ENCODE results near the gene EPB41L4B.

EPB41L4B gene

DNA sequence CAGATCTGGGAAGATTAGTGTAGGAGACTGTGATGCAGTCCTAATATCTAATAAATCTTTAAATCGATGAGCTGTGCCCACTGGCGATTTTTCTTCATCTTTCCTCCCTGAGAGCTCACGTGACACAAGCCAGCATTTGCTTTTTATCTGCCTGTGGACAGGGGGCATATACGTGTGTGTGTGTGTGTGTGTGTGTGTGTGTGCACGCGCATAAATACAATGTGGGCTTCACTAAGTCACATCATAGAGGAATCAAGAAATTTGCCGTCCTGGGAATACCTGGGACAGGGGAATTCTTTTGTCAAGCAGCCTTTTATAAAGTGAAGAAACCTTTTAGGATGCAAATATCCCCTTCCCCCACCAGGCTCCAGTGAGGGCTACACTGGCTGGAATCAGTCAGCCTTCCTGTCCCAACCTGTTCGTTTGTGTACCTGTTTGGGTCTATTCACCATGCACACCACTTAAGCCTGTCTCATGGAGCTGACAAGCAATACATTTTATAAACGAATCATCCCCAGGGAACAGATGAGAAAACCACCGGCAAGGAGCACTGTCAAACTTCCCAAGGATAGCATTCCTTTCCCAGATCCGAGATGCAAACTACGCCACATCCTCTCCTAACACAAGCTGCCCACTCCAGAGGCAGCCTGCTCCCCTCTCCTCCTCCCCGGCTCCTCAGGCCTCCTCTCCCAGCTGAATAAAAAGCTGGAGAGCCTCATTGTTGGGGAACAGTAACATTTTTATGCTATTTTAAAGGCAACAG is 2.7 kb downstream of the EPB41L4B start:
- Histone ChIP-seq H3K4me3 (ENCODE audit: low read depth, low read length) (peak overlapping the region; percentile 28; the same call in 1 of the 2 replicates), H3K4me1 (no peaks in the 10 kb centered on the region), H3K9me3 (no peaks in the 10 kb centered on the region), H3K27me3 (peaks cover 25% of the 10 kb centered on the region), H3K36me3 (no peaks in the 10 kb centered on the region)
- TF ChIP-seq, protein P1, sequence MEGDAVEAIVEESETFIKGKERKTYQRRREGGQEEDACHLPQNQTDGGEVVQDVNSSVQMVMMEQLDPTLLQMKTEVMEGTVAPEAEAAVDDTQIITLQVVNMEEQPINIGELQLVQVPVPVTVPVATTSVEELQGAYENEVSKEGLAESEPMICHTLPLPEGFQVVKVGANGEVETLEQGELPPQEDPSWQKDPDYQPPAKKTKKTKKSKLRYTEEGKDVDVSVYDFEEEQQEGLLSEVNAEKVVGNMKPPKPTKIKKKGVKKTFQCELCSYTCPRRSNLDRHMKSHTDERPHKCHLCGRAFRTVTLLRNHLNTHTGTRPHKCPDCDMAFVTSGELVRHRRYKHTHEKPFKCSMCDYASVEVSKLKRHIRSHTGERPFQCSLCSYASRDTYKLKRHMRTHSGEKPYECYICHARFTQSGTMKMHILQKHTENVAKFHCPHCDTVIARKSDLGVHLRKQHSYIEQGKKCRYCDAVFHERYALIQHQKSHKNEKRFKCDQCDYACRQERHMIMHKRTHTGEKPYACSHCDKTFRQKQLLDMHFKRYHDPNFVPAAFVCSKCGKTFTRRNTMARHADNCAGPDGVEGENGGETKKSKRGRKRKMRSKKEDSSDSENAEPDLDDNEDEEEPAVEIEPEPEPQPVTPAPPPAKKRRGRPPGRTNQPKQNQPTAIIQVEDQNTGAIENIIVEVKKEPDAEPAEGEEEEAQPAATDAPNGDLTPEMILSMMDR (IDR thresholded peaks at IDR 0.05; ENCODE audit: low read depth, low read length): no peak
- DNase-seq: no peak

DNA sequence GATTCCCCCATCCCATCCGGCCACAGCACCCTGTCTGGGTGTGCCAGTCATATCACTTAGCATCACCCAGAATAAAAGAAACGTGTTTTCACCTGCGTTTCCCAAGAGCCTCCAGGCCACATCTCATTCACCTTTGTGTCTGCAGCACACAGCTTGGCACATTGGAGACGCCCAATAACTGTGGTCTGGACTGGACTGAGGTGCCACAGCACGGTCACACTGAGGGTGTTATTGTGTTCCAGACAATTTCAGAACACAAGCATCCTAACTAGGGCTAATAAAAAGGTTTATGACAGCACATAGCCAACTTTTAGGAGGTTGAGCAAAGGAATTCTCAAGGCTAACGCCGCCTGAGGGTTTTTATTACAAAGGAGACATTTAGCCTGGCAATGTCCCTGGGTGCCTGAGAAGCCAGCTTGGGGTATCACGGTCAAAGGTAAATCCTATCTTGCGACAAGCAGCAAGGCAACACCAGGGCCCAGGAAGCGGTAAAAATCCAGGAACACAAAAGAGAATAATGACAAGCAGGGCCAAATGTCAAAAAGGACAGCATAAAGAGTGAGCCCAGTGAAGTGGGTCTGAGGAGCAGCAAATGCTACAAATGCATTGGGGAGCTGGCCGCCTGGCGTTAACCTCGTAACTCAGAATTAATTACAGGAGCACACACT is 3.4 kb downstream of the EPB41L4B start:
- Histone ChIP-seq H3K9me3 (no peaks in the 10 kb centered on the region), H3K27me3 (peaks cover 25% of the 10 kb centered on the region), H3K4me1 (no peaks in the 10 kb centered on the region), H3K36me3 (no peaks in the 10 kb centered on the region), H3K4me3 (ENCODE audit: low read depth, low read length) (peak overlapping the region; percentile 28; the same call in 1 of the 2 replicates)
- no peak for DNase-seq
- TF ChIP-seq, protein P1 (IDR thresholded peaks at IDR 0.05; ENCODE audit: low read depth, low read length): no peak

DNA sequence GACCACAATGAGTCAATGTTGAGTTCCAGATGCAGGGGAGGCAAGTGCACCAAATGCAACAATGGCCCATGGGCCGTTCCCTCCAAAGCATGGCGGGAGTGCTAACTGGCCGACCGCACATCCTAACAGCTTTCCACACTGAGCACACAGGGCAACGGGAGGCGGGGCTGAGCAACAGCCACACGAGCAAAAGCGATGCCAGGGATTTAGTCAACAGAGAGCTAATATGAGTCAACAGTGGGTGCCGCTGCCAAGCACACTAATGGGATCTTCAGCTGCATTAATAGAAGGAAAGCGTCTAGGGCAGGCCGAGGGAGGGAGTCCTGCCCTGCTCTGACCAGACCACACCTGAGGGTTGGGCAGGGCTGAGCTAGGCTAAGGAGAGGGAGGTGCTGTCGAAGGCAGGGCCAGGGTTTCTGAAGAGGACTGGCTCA is 4.6 kb downstream of the EPB41L4B start:
- Histone ChIP-seq H3K36me3 (no peaks in the 10 kb centered on the region), H3K27me3 (peaks cover 25% of the 10 kb centered on the region), H3K4me3 (ENCODE audit: low read depth, low read length) (no peak overlapping the region), H3K4me1 (no peaks in the 10 kb centered on the region; the same call in 1 of the 2 replicates), H3K9me3 (no peaks in the 10 kb centered on the region)
- no peak for DNase-seq
- TF ChIP-seq, protein P1 (IDR thresholded peaks at IDR 0.05; ENCODE audit: low read depth, low read length): no peak

GRCh38 chr9:109315480-109316206 is 5.2 kb downstream of the EPB41L4B start:
- no peak for DNase-seq
- Histone ChIP-seq H3K4me3 (ENCODE audit: low read depth, low read length) (no peak overlapping the region), H3K4me1 (no peaks in the 10 kb centered on the region; the same call in 1 of the 2 replicates), H3K36me3 (no peaks in the 10 kb centered on the region), H3K27me3 (peaks cover 25% of the 10 kb centered on the region), H3K9me3 (no peaks in the 10 kb centered on the region)
- TF ChIP-seq, protein P1 (IDR thresholded peaks at IDR 0.05; ENCODE audit: low read depth, low read length): no peak

DNA sequence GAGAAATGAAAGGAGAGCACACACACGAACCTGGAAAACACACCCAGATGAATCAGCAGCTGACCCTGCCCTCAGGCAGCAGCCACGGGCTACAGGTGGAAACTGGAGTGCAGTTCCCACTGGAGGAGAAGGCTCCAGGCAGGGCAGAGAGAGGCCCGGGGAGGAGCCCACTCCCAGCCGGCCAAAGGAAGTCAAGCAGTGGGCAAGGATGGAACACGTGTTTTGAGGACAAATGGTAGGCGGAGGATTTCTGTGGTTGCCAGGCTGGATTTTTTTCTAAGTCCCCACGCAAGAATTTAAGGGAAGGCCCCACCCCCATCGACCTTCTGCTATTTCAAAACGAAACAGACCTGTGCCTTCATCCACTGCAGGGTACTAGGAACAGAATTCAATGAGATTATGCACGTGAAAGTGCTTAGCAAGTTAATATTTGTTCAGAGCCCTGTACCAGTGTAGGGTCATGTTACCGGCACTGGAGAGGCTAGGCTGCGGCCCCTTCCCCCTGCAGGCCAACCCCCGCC is 6.8 kb downstream of the EPB41L4B start:
- TF ChIP-seq, protein P1 (IDR thresholded peaks at IDR 0.05; ENCODE audit: low read depth, low read length): no peak
- Histone ChIP-seq H3K4me3 (ENCODE audit: low read depth, low read length) (no peak overlapping the region), H3K27me3 (peaks cover 15% of the 10 kb centered on the region), H3K9me3 (no peaks in the 10 kb centered on the region), H3K36me3 (no peaks in the 10 kb centered on the region), H3K4me1 (no peaks in the 10 kb centered on the region; the same call in 1 of the 2 replicates)
- DNase-seq: no peak
